Measurements from ENCODE around the gene PFKM. TPM values are rescaled to one million over a fixed set of nuclear protein-coding genes. Genes with fewer than 3 reads are reported as not detected.
A peak's percentile ranks its signal among the peaks of the same experiment; 100 is the strongest.

PFKM gene
- total and polyA plus RNA-seq, 3 donors from 2014 or later: 99.6 to 190 (median 104) TPM

- no peak for TF ChIP-seq CTCF (IDR thresholded peaks at IDR 0.05)
- TF ChIP-seq POLR2A (IDR thresholded peaks at IDR 0.05): no peak
- Histone ChIP-seq H3K9me3 (no peaks in the 10 kb centered on the region), H3K27me3 (no peaks in the 10 kb centered on the region), H3K36me3 (ENCODE audit: low read depth, missing control alignments) (no peaks in the 10 kb centered on the region), H3K27ac (no peak overlapping the region), H3K4me3 (no peak overlapping the region), H3K4me1 (no peaks in the 10 kb centered on the region)
- no peak for DNase-seq
- 84 to 88% methylated on average over 3 of the region's 3 CpGs for WGBS, 2 donors
- intact Hi-C loops (cut with DNase I; ENCODE audit: low total_unique reads): no loop called here
These were observed 32.8 kb upstream of the PFKM start for GRCh38 chr12:48086327-48086726.

- TF ChIP-seq POLR2A (IDR thresholded peaks at IDR 0.05): no peak
- no peak for TF ChIP-seq CTCF (IDR thresholded peaks at IDR 0.05)
- Histone ChIP-seq H3K4me1 (no peaks in the 10 kb centered on the region), H3K9me3 (no peaks in the 10 kb centered on the region), H3K27me3 (no peaks in the 10 kb centered on the region), H3K36me3 (ENCODE audit: low read depth, missing control alignments) (no peaks in the 10 kb centered on the region), H3K27ac (no peak overlapping the region), H3K4me3 (no peak overlapping the region)
- intact Hi-C loops (cut with DNase I; ENCODE audit: low total_unique reads): no loop called here
- no peak for DNase-seq
- 89 to 93% methylated on average over 1 of the region's 1 CpG for WGBS, 2 donors
These were observed 26.6 kb upstream of the PFKM start for GRCh38 chr12:48092611-48093010.

GRCh38 chr12:48104531-48104930, 14.6 kb upstream of the PFKM start:
- intact Hi-C loops (cut with DNase I; ENCODE audit: low total_unique reads): no loop called here
- H3K4me3 ChIP-seq: peak overlapping the region in 1 of 2 donors; percentile 87
- WGBS, 2 donors: 40 to 58% methylated on average over 4 of the region's 4 CpGs

GRCh38 chr12:48105321-48105866, 13.8 kb upstream of the PFKM start:
- H3K4me1 ChIP-seq: peaks cover 15% of the 10 kb centered on the region
- no peak for DNase-seq
- intact Hi-C loops (cut with DNase I; ENCODE audit: low total_unique reads): no loop called here

More at GRCh38 chr12:48104531-48104930, 14.6 kb upstream of the PFKM start:
- Histone ChIP-seq H3K27me3 (no peaks in the 10 kb centered on the region), H3K36me3 (ENCODE audit: low read depth, missing control alignments) (no peaks in the 10 kb centered on the region), H3K9me3 (no peaks in the 10 kb centered on the region), H3K4me1 (peaks cover 15% of the 10 kb centered on the region), H3K27ac (no peak overlapping the region)
- DNase-seq: no peak
- TF ChIP-seq POLR2A (IDR thresholded peaks at IDR 0.05) (no peak), CTCF (IDR thresholded peaks at IDR 0.05) (no peak)

More at GRCh38 chr12:48105321-48105866, 13.8 kb upstream of the PFKM start:
- TF ChIP-seq POLR2A (IDR thresholded peaks at IDR 0.05) (no peak), CTCF (IDR thresholded peaks at IDR 0.05) (no peak)
- H3K27me3 ChIP-seq: no peaks in the 10 kb centered on the region
- peak overlapping the region; percentile 87 to 97 for H3K4me3 ChIP-seq
- peak overlapping the region; percentile 88 to 96 for H3K27ac ChIP-seq
- WGBS, 2 donors: 0% methylated on average over 22 to 30 of the region's 30 CpGs
- no peaks in the 10 kb centered on the region for H3K36me3 ChIP-seq (ENCODE audit: low read depth, missing control alignments)
- H3K9me3 ChIP-seq: no peaks in the 10 kb centered on the region

Measured in testis (tissue), 3 donors.